Thymus (tissue), 11 donors: Measurements from ENCODE around the gene NLRC3. TPM values are rescaled to one million over a fixed set of nuclear protein-coding genes. Genes with fewer than 3 reads are reported as not detected.

Experiments used
- DNase-seq, 9 donors: peaks; one replicate each; pipeline ENCODE4 v3.0.0-alpha.2; 2013; ENCODE audit warnings: low spot score in 9 of 9, low read depth in 6 of 9, missing footprints in 1 of 9
- H3K27ac ChIP-seq, 2 donors: one replicate each; pipeline ENCODE4 v1.5.1; 2013; ENCODE audit warnings: control low read depth in 1 of 2, low read depth in 1 of 2, low read length in 1 of 2, mild to moderate bottlenecking in 1 of 2, moderate library complexity in 1 of 2
- H3K27me3 ChIP-seq, 2 donors: one replicate each; pipeline ENCODE4 v1.5.1; 2013; ENCODE audit warnings: low read length in 1 of 2; ENCODE audit not compliant: control insufficient read depth in 2 of 2, insufficient read depth in 1 of 2
- H3K36me3 ChIP-seq, 2 donors: one replicate each; pipeline ENCODE4 v1.5.1; 2013; ENCODE audit warnings: low read length in 1 of 2, mild to moderate bottlenecking in 1 of 2, moderate library complexity in 1 of 2; ENCODE audit not compliant: control insufficient read depth in 2 of 2, insufficient read depth in 2 of 2
- H3K4me1 ChIP-seq, 2 donors: one replicate each; pipeline ENCODE4 v1.5.1; 2013; ENCODE audit warnings: low read length in 2 of 2; ENCODE audit not compliant: control insufficient read depth in 2 of 2, insufficient read depth in 2 of 2
- H3K4me3 ChIP-seq, 2 donors: one replicate each; pipeline ENCODE4 v1.5.1; 2013; ENCODE audit warnings: low read length in 2 of 2, control low read depth in 1 of 2, mild to moderate bottlenecking in 1 of 2
- H3K9me3 ChIP-seq, 2 donors: one replicate each; pipeline ENCODE4 v1.5.1; 2013; ENCODE audit warnings: low read length in 1 of 2, mild to moderate bottlenecking in 1 of 2; ENCODE audit not compliant: control insufficient read depth in 2 of 2, insufficient read depth in 1 of 2
- WGBS: extraction: QIAGEN DNeasy Blood & Tissue Kit; methylation state at CpG from one replicate; pipeline ENCODE4 v1.1.7; 2013; 5-methylcytosine and 5-hydroxymethylcytosine counted together
- polyA plus RNA-seq: library from polyadenylated mRNA; stranded (reverse); fragments of 200-250 nt; gene quantifications from one replicate; pipeline ENCODE4 v1.2.3, GENCODE V29; 2013
- total RNA-seq: library from RNA; stranded (reverse); fragments of 120-200 nt; gene quantifications from one replicate; pipeline ENCODE4 v1.2.4, GENCODE V29; 2013
- donor health status: healthy.

Gene NLRC3
- total and polyA plus RNA-seq, 2 donors = 11.9 to 18.8 TPM

- WGBS = 96% methylated on average over 15 of the region's 15 CpGs
- Histone ChIP-seq H3K27ac (no peak overlapping the region), H3K9me3 (no peaks in the 10 kb centered on the region), H3K4me3 (no peak overlapping the region), H3K27me3 (no peaks in the 10 kb centered on the region), H3K36me3 (peaks cover 69 to 71% of the 10 kb centered on the region in 2 donors), H3K4me1 (no peaks in the 10 kb centered on the region)
- DNase-seq = no peak
These were observed 30.1 kb downstream of the NLRC3 start for GRCh38 chr16:3546986-3547682.

- no peaks in the 10 kb centered on the region for H3K4me1 ChIP-seq
- no peaks in the 10 kb centered on the region for H3K9me3 ChIP-seq
- H3K36me3 ChIP-seq = peaks cover 45 to 53% of the 10 kb centered on the region in 2 donors
- H3K4me3 ChIP-seq = no peak overlapping the region
- no peak overlapping the region for H3K27ac ChIP-seq
- WGBS = 98% methylated on average over 6 of the region's 6 CpGs
- DNase-seq = no peak
- no peaks in the 10 kb centered on the region for H3K27me3 ChIP-seq
These were observed 34.4 kb downstream of the NLRC3 start for GRCh38 chr16:3542601-3543373.

- H3K4me1 ChIP-seq = no peaks in the 10 kb centered on the region
- H3K9me3 ChIP-seq = no peaks in the 10 kb centered on the region
- DNase-seq = no peak
- no peak overlapping the region for H3K27ac ChIP-seq
- WGBS = 97% methylated on average over 13 of the region's 13 CpGs
- no peaks in the 10 kb centered on the region for H3K27me3 ChIP-seq
- peaks cover 39 to 49% of the 10 kb centered on the region in 2 donors for H3K36me3 ChIP-seq
- no peak overlapping the region for H3K4me3 ChIP-seq
These were observed 35.6 kb downstream of the NLRC3 start for GRCh38 chr16:3541527-3542155.

GRCh38 chr16:3538222-3538621 is 39.0 kb downstream of the NLRC3 start:
- 95% methylated on average over 4 of the region's 4 CpGs for whole genome bisulfite sequencing
- peaks cover 32 to 47% of the 10 kb centered on the region in 2 donors for H3K36me3 ChIP-seq
- H3K27ac ChIP-seq = no peak overlapping the region
- no peak for DNase-seq
- no peak overlapping the region for H3K4me3 ChIP-seq
- H3K27me3 ChIP-seq = no peaks in the 10 kb centered on the region
- H3K4me1 ChIP-seq = no peaks in the 10 kb centered on the region
- H3K9me3 ChIP-seq = no peaks in the 10 kb centered on the region

- H3K27me3 ChIP-seq = no peaks in the 10 kb centered on the region
- H3K9me3 ChIP-seq = no peaks in the 10 kb centered on the region
- no peaks in the 10 kb centered on the region for H3K4me1 ChIP-seq
- H3K27ac ChIP-seq = no peak overlapping the region
- H3K4me3 ChIP-seq = no peak overlapping the region
- peaks cover 21 to 43% of the 10 kb centered on the region in 2 donors for H3K36me3 ChIP-seq
- 96% methylated on average over 4 of the region's 4 CpGs for WGBS
- DNase-seq = no peak
These were observed 40.4 kb downstream of the NLRC3 start for GRCh38 chr16:3536851-3537250.

- H3K36me3 ChIP-seq = peaks cover 16 to 37% of the 10 kb centered on the region in 2 donors
- H3K4me3 ChIP-seq = no peak overlapping the region
- no peak for DNase-seq
- H3K27me3 ChIP-seq = no peaks in the 10 kb centered on the region
- no peaks in the 10 kb centered on the region for H3K4me1 ChIP-seq
- no peaks in the 10 kb centered on the region for H3K9me3 ChIP-seq
- no peak overlapping the region for H3K27ac ChIP-seq
- 94% methylated on average over 3 of the region's 3 CpGs for WGBS
These were observed 40.9 kb downstream of the NLRC3 start for GRCh38 chr16:3536271-3536731.

- Histone ChIP-seq H3K4me3 (no peak overlapping the region), H3K36me3 (peaks cover 10 to 27% of the 10 kb centered on the region in 2 donors), H3K27me3 (no peaks in the 10 kb centered on the region), H3K4me1 (no peaks in the 10 kb centered on the region), H3K9me3 (no peaks in the 10 kb centered on the region), H3K27ac (no peak overlapping the region)
- 99% methylated on average over 10 of the region's 10 CpGs for WGBS
- DNase-seq = no peak
These were observed 43.1 kb downstream of the NLRC3 start for GRCh38 chr16:3534126-3534525.

- no peak for DNase-seq
- WGBS = 94% methylated on average over 12 of the region's 12 CpGs
- peaks cover 12 to 35% of the 10 kb centered on the region in 2 donors for H3K36me3 ChIP-seq
These were observed 44.5 kb downstream of the NLRC3 start for GRCh38 chr16:3532741-3533140.

GRCh38 chr16:3530371-3530914 is 46.8 kb downstream of the NLRC3 start:
- Histone ChIP-seq H3K27ac (no peak overlapping the region), H3K4me1 (no peaks in the 10 kb centered on the region), H3K27me3 (no peaks in the 10 kb centered on the region), H3K36me3 (peaks cover 15 to 35% of the 10 kb centered on the region in 2 donors), H3K9me3 (no peaks in the 10 kb centered on the region), H3K4me3 (no peak overlapping the region)
- DNase-seq = no peak
- 98% methylated on average over 12 of the region's 12 CpGs for WGBS

More at GRCh38 chr16:3532741-3533140, 44.5 kb downstream of the NLRC3 start:
- H3K27me3 ChIP-seq = no peaks in the 10 kb centered on the region
- H3K27ac ChIP-seq = no peak overlapping the region
- H3K4me1 ChIP-seq = no peaks in the 10 kb centered on the region
- no peak overlapping the region for H3K4me3 ChIP-seq
- no peaks in the 10 kb centered on the region for H3K9me3 ChIP-seq
